GM19395 (cell line): Measurements from ENCODE around the gene ZNF567.
"Not testable (repeated sequence)": the region's sequence is repeated elsewhere in the genome, so short reads cannot be mapped to it uniquely, and the experiment has no call there.

ENCODE experiments used
- ATAC-seq: cut with Tn5 transposase; IDR thresholded peaks from one replicate; pipeline ENCODE4 v1.9.1; 2021; ENCODE audit warnings: mild to moderate bottlenecking, moderate library complexity; ENCODE audit not compliant: unreplicated experiment

Gene ZNF567

GRCh38 chr19:36687214-36688056 is at the start of gene ZNF567:
Gene ZNF567 (plus strand): TSS chr19:36687612. CDS start chr19:36694868, 7,256 bp downstream.
- ATAC-seq: peak; percentile 86

GRCh38 chr19:36638862-36639510 is 48.4 kb upstream of the ZNF567 start:
- ATAC-seq: no peak

GRCh38 chr19:36646746-36647145 is 40.7 kb upstream of the ZNF567 start:
- ATAC-seq: no peak

- no peak for ATAC-seq
Measured at GRCh38 chr19:36652958-36653357, 34.5 kb upstream of the ZNF567 start.

- ATAC-seq: no peak
Measured at GRCh38 chr19:36665832-36666231, 21.6 kb upstream of the ZNF567 start.

- ATAC-seq: no peak
Measured at GRCh38 chr19:36668646-36669045, 18.8 kb upstream of the ZNF567 start.

- ATAC-seq: no peak
Measured at GRCh38 chr19:36672368-36672767, 15.0 kb upstream of the ZNF567 start.

GRCh38 chr19:36674201-36674600 is 13.2 kb upstream of the ZNF567 start:
- no peak for ATAC-seq

- no peak for ATAC-seq
Measured at GRCh38 chr19:36679455-36679854, 8.0 kb upstream of the ZNF567 start.

GRCh38 chr19:36685835-36686234 is 1.6 kb upstream of the ZNF567 start:
- no peak for ATAC-seq

- peak; percentile 56 for ATAC-seq
Measured at GRCh38 chr19:36686365-36687213, 823 bp upstream of the ZNF567 start.

GRCh38 chr19:36688058-36688457 is 646 bp downstream of the ZNF567 start:
- peak; percentile 4 for ATAC-seq

GRCh38 chr19:36707134-36707533 is 19.7 kb downstream of the ZNF567 start:
- no peak for ATAC-seq

GRCh38 chr19:36709423-36709822 is 22.0 kb downstream of the ZNF567 start:
- ATAC-seq: no peak

- no peak for ATAC-seq
Measured at GRCh38 chr19:36719687-36720556, 32.5 kb downstream of the ZNF567 start.

GRCh38 chr19:36736166-36736565 is 48.8 kb downstream of the ZNF567 start:
- not testable (repeated sequence) for ATAC-seq

- ATAC-seq: no peak
Measured at GRCh38 chr19:36745870-36746269, 58.5 kb downstream of the ZNF567 start.

- no peak for ATAC-seq
Measured at GRCh38 chr19:36747750-36748149, 60.3 kb downstream of the ZNF567 start.

GRCh38 chr19:36748431-36749275 is 61.2 kb downstream of the ZNF567 start:
- ATAC-seq: no peak
